HG02840 (cell line): ENCODE data around the gene SLC41A1.

ENCODE experiments used
- ATAC-seq: cut with Tn5 transposase; IDR thresholded peaks from one replicate; pipeline ENCODE4 v1.9.1; 2021; ENCODE audit warnings: mild to moderate bottlenecking, moderate library complexity, moderate number of reproducible peaks; ENCODE audit not compliant: unreplicated experiment, low FRiP score

SLC41A1 gene

GRCh38 chr1:205792481-205792881, 20.5 kb downstream of the SLC41A1 start:
- ATAC-seq: peak; percentile 60

GRCh38 chr1:205791568-205792180, 21.3 kb downstream of the SLC41A1 start:
- no peak for ATAC-seq

GRCh38 chr1:205787287-205787916, 25.6 kb downstream of the SLC41A1 start:
- ATAC-seq: no peak

GRCh38 chr1:205786601-205787000, 26.4 kb downstream of the SLC41A1 start:
- no peak for ATAC-seq

GRCh38 chr1:205785446-205785845, 27.6 kb downstream of the SLC41A1 start:
- ATAC-seq: no peak

GRCh38 chr1:205783904-205784303, 29.1 kb downstream of the SLC41A1 start:
- ATAC-seq: no peak

- no peak for ATAC-seq
Observed at GRCh38 chr1:205783433-205783795, 29.6 kb downstream of the SLC41A1 start.

- ATAC-seq: no peak
Observed at GRCh38 chr1:205782627-205783432, 30.2 kb downstream of the SLC41A1 start.

- no peak for ATAC-seq
Observed at GRCh38 chr1:205780335-205780734, 32.7 kb downstream of the SLC41A1 start.

- ATAC-seq: no peak
Observed at GRCh38 chr1:205777994-205778393, 35.0 kb downstream of the SLC41A1 start.

- ATAC-seq: no peak
Observed at GRCh38 chr1:205775717-205776056, 37.3 kb downstream of the SLC41A1 start.

GRCh38 chr1:205775015-205775716, 37.8 kb downstream of the SLC41A1 start, which contains the start of gene RAB29:
Gene RAB29, minus strand, starts transcription at chr1:205775482. Its CDS starts 526 bp downstream, at chr1:205774956.
- peak; percentile 76 for ATAC-seq

- no peak for ATAC-seq
Observed at GRCh38 chr1:205774198-205775014, 38.6 kb downstream of the SLC41A1 start.

GRCh38 chr1:205772607-205773032, 40.4 kb downstream of the SLC41A1 start:
- no peak for ATAC-seq

- no peak for ATAC-seq
Observed at GRCh38 chr1:205770618-205771017, 42.4 kb downstream of the SLC41A1 start.

- no peak for ATAC-seq
Observed at GRCh38 chr1:205769641-205770365, 43.2 kb downstream of the SLC41A1 start.

GRCh38 chr1:205767248-205767647, 45.8 kb downstream of the SLC41A1 start:
- no peak for ATAC-seq

GRCh38 chr1:205766570-205766969, 46.4 kb downstream of the SLC41A1 start:
- no peak for ATAC-seq

GRCh38 chr1:205766038-205766437, 47.0 kb downstream of the SLC41A1 start:
- no peak for ATAC-seq
